Adipocyte (in vitro differentiated cells): ENCODE measurements around the gene OTOS.

Experiments
- DNase-seq: peaks from one replicate; pipeline ENCODE4 v3.0.0-alpha.2; 2015; ENCODE audit warnings: low read depth
- H3K27me3 ChIP-seq: replicated peaks from 2 replicates; pipeline ENCODE4 v1.7.0; 2013; ENCODE audit warnings: mild to moderate bottlenecking, low read length, moderate library complexity; ENCODE audit not compliant: control insufficient read depth, insufficient read depth
- H3K36me3 ChIP-seq: 2 replicates; pipeline ENCODE4 v1.7.0; 2013; ENCODE audit warnings: low read length, mild to moderate bottlenecking, moderate library complexity; ENCODE audit not compliant: control insufficient read depth, insufficient read depth, severe bottlenecking
- H3K4me1 ChIP-seq: 2 replicates; pipeline ENCODE4 v1.7.0; 2013; ENCODE audit warnings: mild to moderate bottlenecking, low read length, moderate library complexity; ENCODE audit not compliant: control insufficient read depth, insufficient read depth
- H3K4me3 ChIP-seq: 2 replicates; pipeline ENCODE4 v1.7.0; 2013; ENCODE audit warnings: mild to moderate bottlenecking, low read length, moderate library complexity
- H3K9ac ChIP-seq: 2 replicates; pipeline ENCODE4 v1.7.0; 2013; ENCODE audit warnings: mild to moderate bottlenecking, low read length, moderate library complexity
- H3K9me3 ChIP-seq: 2 replicates; pipeline ENCODE4 v1.7.0; 2013; ENCODE audit warnings: mild to moderate bottlenecking, low read length, moderate library complexity; ENCODE audit not compliant: control insufficient read depth

OTOS gene

GRCh38 chr2:240179186-240179815 lies 38.8 kb upstream of the OTOS start:
- H3K36me3 ChIP-seq, result no peaks in the 10 kb centered on the region
- H3K4me1 ChIP-seq, result no peaks in the 10 kb centered on the region
- no peaks in the 10 kb centered on the region for H3K9me3 ChIP-seq
- H3K9ac ChIP-seq, result no peak overlapping the region
- no peak for DNase-seq
- H3K4me3 ChIP-seq, result no peak overlapping the region
- peaks cover 88% of the 10 kb centered on the region for H3K27me3 ChIP-seq

- Histone ChIP-seq H3K4me1 (no peaks in the 10 kb centered on the region), H3K9ac (no peak overlapping the region), H3K4me3 (no peak overlapping the region), H3K36me3 (no peaks in the 10 kb centered on the region), H3K9me3 (peaks cover under 1% of the 10 kb centered on the region), H3K27me3 (peaks cover 94% of the 10 kb centered on the region)
- no peak for DNase-seq
Observed at GRCh38 chr2:240178564-240178963, 38.1 kb upstream of the OTOS start.

GRCh38 chr2:240174496-240174895 lies 34.0 kb upstream of the OTOS start:
- no peak for DNase-seq
- Histone ChIP-seq H3K4me3 (no peak overlapping the region), H3K4me1 (no peaks in the 10 kb centered on the region), H3K27me3 (peaks cover 85% of the 10 kb centered on the region), H3K36me3 (no peaks in the 10 kb centered on the region), H3K9ac (no peak overlapping the region), H3K9me3 (peaks cover 18% of the 10 kb centered on the region)

GRCh38 chr2:240172071-240172895 lies 31.8 kb upstream of the OTOS start:
- H3K9ac ChIP-seq, result no peak overlapping the region
- H3K27me3 ChIP-seq, result peaks cover 69% of the 10 kb centered on the region
- H3K4me1 ChIP-seq, result no peaks in the 10 kb centered on the region
- DNase-seq, result no peak
- peaks cover 18% of the 10 kb centered on the region for H3K9me3 ChIP-seq
- H3K36me3 ChIP-seq, result no peaks in the 10 kb centered on the region
- H3K4me3 ChIP-seq, result no peak overlapping the region

- H3K4me3 ChIP-seq, result no peak overlapping the region
- no peak overlapping the region for H3K9ac ChIP-seq
- peaks cover 61% of the 10 kb centered on the region for H3K27me3 ChIP-seq
- H3K4me1 ChIP-seq, result no peaks in the 10 kb centered on the region
- no peak for DNase-seq
- H3K36me3 ChIP-seq, result no peaks in the 10 kb centered on the region
- peaks cover 18% of the 10 kb centered on the region for H3K9me3 ChIP-seq
Observed at GRCh38 chr2:240170883-240171282, 30.4 kb upstream of the OTOS start.

GRCh38 chr2:240170354-240170735 lies 29.9 kb upstream of the OTOS start:
- H3K36me3 ChIP-seq, result no peaks in the 10 kb centered on the region
- no peak overlapping the region for H3K9ac ChIP-seq
- no peak overlapping the region for H3K4me3 ChIP-seq
- peaks cover 18% of the 10 kb centered on the region for H3K9me3 ChIP-seq
- H3K4me1 ChIP-seq, result no peaks in the 10 kb centered on the region
- DNase-seq, result peak; percentile 20
- H3K27me3 ChIP-seq, result peaks cover 58% of the 10 kb centered on the region

- no peak for DNase-seq
- no peak overlapping the region for H3K4me3 ChIP-seq
- H3K4me1 ChIP-seq, result no peaks in the 10 kb centered on the region
- no peaks in the 10 kb centered on the region for H3K36me3 ChIP-seq
- peaks cover 18% of the 10 kb centered on the region for H3K9me3 ChIP-seq
- no peak overlapping the region for H3K9ac ChIP-seq
- peaks cover 51% of the 10 kb centered on the region for H3K27me3 ChIP-seq
Observed at GRCh38 chr2:240169486-240170353, 29.3 kb upstream of the OTOS start.

- Histone ChIP-seq H3K4me3 (no peak overlapping the region), H3K27me3 (peaks cover 43% of the 10 kb centered on the region), H3K36me3 (no peaks in the 10 kb centered on the region), H3K9me3 (peaks cover 18% of the 10 kb centered on the region), H3K9ac (no peak overlapping the region), H3K4me1 (no peaks in the 10 kb centered on the region)
- DNase-seq, result no peak
Observed at GRCh38 chr2:240168546-240169361, 28.3 kb upstream of the OTOS start.

GRCh38 chr2:240168041-240168440 lies 27.6 kb upstream of the OTOS start:
- peaks cover 12% of the 10 kb centered on the region for H3K9me3 ChIP-seq
- peaks cover 39% of the 10 kb centered on the region for H3K27me3 ChIP-seq
- no peaks in the 10 kb centered on the region for H3K4me1 ChIP-seq
- H3K36me3 ChIP-seq, result no peaks in the 10 kb centered on the region
- no peak for DNase-seq
- no peak overlapping the region for H3K9ac ChIP-seq
- H3K4me3 ChIP-seq, result no peak overlapping the region

- Histone ChIP-seq H3K9me3 (peaks cover 9% of the 10 kb centered on the region), H3K27me3 (peaks cover 42% of the 10 kb centered on the region), H3K4me3 (no peak overlapping the region), H3K4me1 (no peaks in the 10 kb centered on the region), H3K36me3 (no peaks in the 10 kb centered on the region), H3K9ac (no peak overlapping the region)
- DNase-seq, result no peak
Observed at GRCh38 chr2:240167588-240167880, 27.1 kb upstream of the OTOS start.
